NCI-H82 (cell line): Measurements from ENCODE around the gene PTPRN2.
"Not testable (repeated sequence)": the region's sequence is repeated elsewhere in the genome, so short reads cannot be mapped to it uniquely, and the experiment has no call there.

Source experiments
- DNase-seq: peaks from one replicate; lab custom pipeline; 2025; lab: John Stamatoyannopoulos, UW

The PTPRN2 gene

GRCh38 chr7:158167373-158167772 is 420.2 kb downstream of the PTPRN2 start:
- DNase-seq, result no peak

- DNase-seq, result no peak
Observed at GRCh38 chr7:158166386-158167340, 421.0 kb downstream of the PTPRN2 start.

GRCh38 chr7:158165711-158166110 is 421.9 kb downstream of the PTPRN2 start:
- DNase-seq, result no peak

- DNase-seq, result no peak
Observed at GRCh38 chr7:158164101-158165095, 423.2 kb downstream of the PTPRN2 start.

- no peak for DNase-seq
Observed at GRCh38 chr7:158161194-158161593, 426.4 kb downstream of the PTPRN2 start.

GRCh38 chr7:158160199-158160598 is 427.4 kb downstream of the PTPRN2 start:
- no peak for DNase-seq

GRCh38 chr7:158157460-158157859 is 430.2 kb downstream of the PTPRN2 start:
- no peak for DNase-seq

GRCh38 chr7:158151273-158151672 is 436.4 kb downstream of the PTPRN2 start:
- DNase-seq, result not testable (repeated sequence)

GRCh38 chr7:158150234-158150633 is 437.4 kb downstream of the PTPRN2 start:
- DNase-seq, result no peak

- not testable (repeated sequence) for DNase-seq
Observed at GRCh38 chr7:158147431-158147830, 440.2 kb downstream of the PTPRN2 start.

GRCh38 chr7:158145370-158145769 is 442.3 kb downstream of the PTPRN2 start:
- DNase-seq, result no peak

GRCh38 chr7:158143196-158144120 is 444.2 kb downstream of the PTPRN2 start:
- DNase-seq, result no peak

GRCh38 chr7:158142657-158143056 is 445.0 kb downstream of the PTPRN2 start:
- no peak for DNase-seq

- no peak for DNase-seq
Observed at GRCh38 chr7:158141806-158142518, 445.7 kb downstream of the PTPRN2 start.

GRCh38 chr7:158141221-158141582 is 446.4 kb downstream of the PTPRN2 start:
- DNase-seq, result no peak

- DNase-seq, result no peak
Observed at GRCh38 chr7:158140538-158141220, 446.9 kb downstream of the PTPRN2 start.

- no peak for DNase-seq
Observed at GRCh38 chr7:158139499-158139898, 448.1 kb downstream of the PTPRN2 start.

- no peak for DNase-seq
Observed at GRCh38 chr7:158138329-158138597, 449.4 kb downstream of the PTPRN2 start.

- no peak for DNase-seq
Observed at GRCh38 chr7:158137516-158138328, 449.9 kb downstream of the PTPRN2 start.

GRCh38 chr7:158135931-158136330 is 451.7 kb downstream of the PTPRN2 start:
- DNase-seq, result no peak
